ENCODE results near the gene SV2B.

GRCh38 chr15:91263632-91264531 lies 163.8 kb downstream of the SV2B start:
- TF ChIP-seq CTCF (IDR thresholded peaks at IDR 0.05; ENCODE audit: insufficient read depth, low read depth, low read length) (no peak), EZH2 (IDR thresholded peaks at IDR 0.05; ENCODE audit: insufficient read depth, low read length) (no peak)

Data from astrocyte (in vitro differentiated cells and primary cell).